Small intestine (tissue), 7 donors: ENCODE measurements around the gene ZNF75A. TPM values are rescaled to one million over a fixed set of nuclear protein-coding genes. Genes with fewer than 3 reads are reported as not detected.

ENCODE experiments used
- DNase-seq, 2 donors: peaks; one replicate each; pipeline versions ENCODE4 v3.0.0 to v3.0.0-alpha.2; 2013
- FAIRE-seq: peaks from 2 replicates; lab custom pipeline; 2012; peaks lifted over from hg19 to GRCh38; lab: Jason Lieb, UNC
- H3K27ac ChIP-seq, 3 donors: one replicate each; pipeline ENCODE4 v1.5.1; 2013; ENCODE audit warnings: low read length in 2 of 3, mild to moderate bottlenecking in 2 of 3, control low read depth in 1 of 3, inconsistent platforms in 1 of 3, low read depth in 1 of 3, moderate library complexity in 1 of 3
- H3K27me3 ChIP-seq, 3 donors: one replicate each; pipeline ENCODE4 v1.6.1; 2013; ENCODE audit warnings: low read length in 3 of 3, inconsistent platforms in 1 of 3; ENCODE audit not compliant: control insufficient read depth in 3 of 3, insufficient read depth in 3 of 3
- H3K36me3 ChIP-seq, 3 donors: one replicate each; pipeline ENCODE4 v1.6.1; 2013; ENCODE audit warnings: low read length in 3 of 3, inconsistent platforms in 1 of 3, low read depth in 1 of 3, mild to moderate bottlenecking in 1 of 3, moderate library complexity in 1 of 3; ENCODE audit not compliant: control insufficient read depth in 3 of 3, insufficient read depth in 2 of 3
- H3K4me1 ChIP-seq, 3 donors: one replicate each; pipeline ENCODE4 v1.6.1; 2013; ENCODE audit warnings: low read length in 2 of 3, inconsistent platforms in 1 of 3, low read depth in 1 of 3, mild to moderate bottlenecking in 1 of 3, moderate library complexity in 1 of 3; ENCODE audit not compliant: control insufficient read depth in 3 of 3, insufficient read depth in 2 of 3
- H3K4me3 ChIP-seq, 3 donors: one replicate each; pipeline ENCODE4 v1.5.1; 2013; ENCODE audit warnings: low read length in 3 of 3, control low read depth in 1 of 3, inconsistent platforms in 1 of 3, low read depth in 1 of 3, mild to moderate bottlenecking in 1 of 3, moderate library complexity in 1 of 3
- H3K9me3 ChIP-seq, 2 donors: one replicate each; pipeline ENCODE4 v1.6.1; 2013; ENCODE audit warnings: low read depth in 1 of 2, low read length in 1 of 2; ENCODE audit not compliant: control insufficient read depth in 2 of 2, insufficient read depth in 1 of 2
- WGBS, 3 donors: extraction: QIAGEN DNeasy Blood & Tissue Kit; methylation state at CpG; one replicate each; pipeline ENCODE4 v1.1.7; 2013; 5-methylcytosine and 5-hydroxymethylcytosine counted together
- polyA plus RNA-seq, 4 donors: library from polyadenylated mRNA; stranded (reverse) in 3 of 4; unstranded in 1 of 4; fragments of 200-250 nt in 3 of 4; fragments of 120-200 nt in 1 of 4; gene quantifications; one replicate each; pipeline versions ENCODE4 v1.2.1 to v1.2.3, GENCODE V29; 2013
- donor health status: healthy with polysubstance abuse.
- donor health status: control.
- donor health status: control.
- donor health status: Bipolar disorder and iron deficiency.
- donor health status: healthy.

The ZNF75A gene
- polyA plus RNA-seq, 4 donors: 12.2 to 41.7 (median 17.0) TPM

DNA sequence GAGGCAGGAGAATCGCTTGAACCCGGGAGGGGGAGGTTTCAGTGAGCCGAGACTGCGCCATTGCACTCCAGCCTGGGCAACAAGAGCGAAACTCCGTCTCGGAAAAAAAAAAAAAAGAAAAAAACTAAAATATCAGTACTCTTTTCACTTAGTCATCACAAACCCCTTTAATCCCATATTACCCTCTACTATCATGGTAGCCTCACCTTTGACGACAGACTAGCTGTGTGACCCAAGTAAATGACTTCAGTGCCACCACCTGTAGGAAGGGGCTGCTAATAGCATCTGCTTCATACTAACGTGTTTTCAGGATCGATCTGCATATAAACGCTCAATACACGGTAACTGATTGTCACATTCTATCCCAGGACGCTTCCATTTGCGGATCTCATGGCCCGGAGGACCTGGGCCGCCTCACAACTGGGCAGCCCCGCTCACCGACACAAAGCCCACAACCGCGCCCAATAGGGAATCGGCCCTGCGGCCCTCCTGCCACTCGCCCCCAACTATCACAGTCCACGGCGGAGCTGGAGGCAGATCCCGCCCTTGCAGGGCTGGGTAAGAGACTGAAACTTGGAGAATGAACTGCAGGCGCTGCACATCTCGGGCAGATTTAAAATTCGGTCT lies 23.1 kb upstream of the ZNF75A start:
- Histone ChIP-seq H3K27ac (peak overlapping the region in 2 of 3 donors; percentile 100), H3K36me3 (peaks cover 5 to 25% (median 10%) of the 10 kb centered on the region in 3 donors), H3K4me1 (peaks cover 4 to 8% (median 5%) of the 10 kb centered on the region in 3 donors), H3K27me3 (peaks cover 0 to 6% (median 0%) of the 10 kb centered on the region in 3 donors), H3K4me3 (peak overlapping the region; percentile 43 to 86 (median 67)), H3K9me3 (peaks cover 0 to 24% of the 10 kb centered on the region in 2 donors)
- FAIRE-seq (no peak), DNase-seq (no peak)
- 13 to 15% (median 15%) methylated on average over 29 of the region's 29 CpGs for WGBS, 3 donors

DNA sequence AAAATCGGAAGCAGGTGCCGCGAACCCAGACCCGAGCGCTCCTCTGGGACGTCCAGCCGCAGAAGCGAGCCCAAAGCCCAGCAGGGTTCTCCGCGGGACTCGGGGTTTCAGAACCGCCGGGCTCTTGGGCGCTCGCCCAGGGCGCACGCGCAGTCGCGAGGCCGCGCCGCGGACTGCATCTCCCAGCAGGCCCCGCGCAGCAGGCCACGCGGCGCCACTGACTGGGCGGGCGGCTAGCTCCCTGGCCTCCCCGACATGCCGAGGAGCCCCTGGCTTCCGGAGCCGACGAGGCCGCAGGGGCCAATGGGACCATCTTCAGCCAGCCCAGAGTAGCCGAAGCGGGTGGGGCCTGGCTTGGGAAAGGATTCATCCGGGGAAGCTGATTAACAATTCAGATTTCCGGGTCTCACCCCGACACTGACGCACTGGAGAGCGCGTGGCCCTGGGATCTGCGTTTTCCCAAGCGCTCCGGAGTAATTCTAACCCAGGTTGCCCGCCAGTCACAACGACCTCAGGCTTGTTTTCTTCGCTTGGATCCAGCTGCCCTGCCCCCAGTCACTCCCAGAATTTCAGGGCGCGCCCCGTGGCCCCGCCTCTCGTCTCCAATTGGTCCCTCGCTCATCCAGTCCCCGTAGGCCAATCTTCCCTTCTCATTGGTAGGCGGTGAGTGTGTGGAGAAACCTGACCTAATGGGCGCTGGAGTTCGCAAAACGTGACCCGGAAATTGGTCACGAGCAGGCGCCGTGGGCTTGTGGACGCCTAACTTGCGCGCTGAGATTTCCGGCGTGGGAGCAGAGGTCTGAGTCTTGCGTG lies 22.4 kb upstream of the ZNF75A start, which contains the start of gene ZNF263:
TSS of gene ZNF263 (plus strand) at position 762 of the 813 bp plus-strand sequence. CDS start 328 bp downstream, outside the sequence.
- DNase-seq (peak; percentile 97 to 99), FAIRE-seq (no peak)
- Histone ChIP-seq H3K36me3 (peaks cover 5 to 27% (median 10%) of the 10 kb centered on the region in 3 donors), H3K4me3 (peak within 1 kb of the TSS; percentile 74 to 93 (median 86)), H3K27ac (peak within 1 kb of the TSS; percentile 93 to 100 (median 100)), H3K27me3 (no peaks in the 10 kb centered on the region), H3K9me3 (peaks cover 0 to 29% of the 10 kb centered on the region in 2 donors), H3K4me1 (peaks cover 4 to 8% (median 5%) of the 10 kb centered on the region in 3 donors)
- WGBS, 3 donors: 0% methylated on average over 66 to 72 of the region's 72 CpGs

DNA sequence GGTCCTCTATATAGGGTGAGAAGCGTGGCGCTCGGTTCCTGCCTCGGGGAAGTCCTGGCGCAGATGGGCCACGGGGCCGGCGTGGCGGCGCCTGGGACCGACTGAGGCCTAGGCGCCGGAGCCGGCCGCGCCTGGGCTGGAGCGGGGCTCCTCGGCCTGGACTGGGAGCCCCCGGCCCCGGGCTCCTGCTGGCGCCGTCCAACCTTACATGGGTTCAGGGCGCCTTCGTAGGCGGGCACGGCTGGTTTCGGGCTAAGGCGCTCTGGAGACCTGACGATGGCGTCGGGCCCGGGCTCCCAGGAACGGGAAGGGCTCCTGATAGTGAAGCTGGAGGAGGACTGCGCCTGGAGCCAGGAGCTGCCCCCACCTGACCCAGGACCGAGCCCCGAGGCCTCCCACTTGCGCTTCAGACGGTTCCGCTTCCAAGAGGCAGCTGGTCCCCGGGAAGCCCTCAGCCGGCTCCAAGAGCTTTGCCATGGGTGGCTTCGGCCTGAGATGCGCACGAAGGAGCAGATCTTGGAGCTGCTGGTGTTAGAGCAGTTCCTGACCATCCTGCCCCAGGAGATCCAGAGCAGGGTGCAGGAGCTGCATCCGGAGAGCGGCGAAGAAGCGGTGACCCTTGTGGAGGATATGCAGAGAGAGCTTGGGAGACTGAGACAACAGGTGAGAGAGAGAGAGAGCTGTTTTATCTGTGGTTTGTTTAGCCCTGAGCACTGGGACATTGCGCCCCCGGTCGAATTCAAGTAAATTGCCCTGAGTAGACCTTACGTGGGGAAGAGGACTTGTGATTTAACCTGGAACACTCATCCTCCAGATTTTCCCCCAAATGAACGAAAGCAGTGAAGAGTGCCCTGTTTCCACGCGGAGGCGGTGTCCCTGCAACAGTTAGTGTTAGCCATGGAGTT lies 21.5 kb upstream of the ZNF75A start:
- peak overlapping the region; percentile 74 to 93 (median 86) for H3K4me3 ChIP-seq
- no peak for FAIRE-seq
- no peaks in the 10 kb centered on the region for H3K27me3 ChIP-seq
- peaks cover 4 to 8% (median 5%) of the 10 kb centered on the region in 3 donors for H3K4me1 ChIP-seq
- H3K9me3 ChIP-seq: peaks cover under 1 to 37% of the 10 kb centered on the region in 2 donors
- no peak for DNase-seq
- WGBS, 3 donors: 6 to 8% (median 8%) methylated on average over 54 to 56 of the region's 56 CpGs
- H3K27ac ChIP-seq: peak overlapping the region; percentile 82 to 100 (median 100)
- H3K36me3 ChIP-seq: peaks cover 5 to 34% (median 16%) of the 10 kb centered on the region in 3 donors

GRCh38 chr16:3285131-3285530 lies 20.2 kb upstream of the ZNF75A start:
- Histone ChIP-seq H3K4me3 (peak overlapping the region in 2 of 3 donors; percentile 2 to 86), H3K27me3 (no peaks in the 10 kb centered on the region), H3K4me1 (peaks cover 4 to 8% (median 5%) of the 10 kb centered on the region in 3 donors), H3K27ac (no peak overlapping the region), H3K9me3 (peaks cover 4 to 50% of the 10 kb centered on the region in 2 donors), H3K36me3 (peaks cover 16 to 48% (median 28%) of the 10 kb centered on the region in 3 donors)
- 88 to 93% (median 92%) methylated on average over 6 of the region's 6 CpGs for WGBS, 3 donors
- FAIRE-seq (no peak), DNase-seq (no peak)

DNA sequence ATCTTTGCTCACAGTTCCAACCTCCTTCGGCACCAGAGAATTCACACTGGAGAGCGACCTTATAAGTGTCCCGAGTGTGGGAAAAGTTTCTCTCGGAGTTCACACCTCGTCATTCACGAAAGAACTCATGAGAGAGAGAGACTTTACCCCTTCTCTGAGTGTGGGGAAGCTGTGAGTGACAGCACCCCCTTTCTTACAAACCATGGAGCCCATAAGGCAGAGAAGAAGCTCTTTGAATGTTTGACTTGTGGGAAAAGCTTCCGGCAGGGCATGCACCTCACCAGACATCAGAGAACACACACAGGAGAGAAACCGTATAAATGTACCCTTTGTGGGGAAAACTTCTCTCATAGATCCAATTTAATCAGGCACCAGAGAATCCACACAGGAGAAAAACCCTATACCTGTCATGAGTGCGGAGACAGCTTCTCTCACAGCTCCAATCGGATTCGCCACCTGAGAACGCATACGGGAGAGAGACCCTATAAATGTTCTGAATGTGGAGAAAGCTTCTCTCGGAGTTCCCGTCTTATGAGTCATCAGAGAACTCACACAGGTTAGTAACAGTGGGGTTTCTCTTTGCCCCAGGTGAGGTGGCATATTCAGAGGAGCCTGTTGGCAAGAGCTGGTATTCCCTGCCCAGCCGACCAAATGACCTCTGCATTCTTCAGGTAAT lies 15.2 kb upstream of the ZNF75A start:
- Histone ChIP-seq H3K27me3 (no peaks in the 10 kb centered on the region), H3K4me1 (no peaks in the 10 kb centered on the region), H3K27ac (no peak overlapping the region), H3K36me3 (peaks cover 37 to 68% (median 49%) of the 10 kb centered on the region in 3 donors), H3K4me3 (no peak overlapping the region), H3K9me3 (peaks cover 6 to 91% of the 10 kb centered on the region in 2 donors)
- FAIRE-seq (no peak), DNase-seq (no peak)
- WGBS, 3 donors: 96 to 99% (median 98%) methylated on average over 16 of the region's 16 CpGs

- DNase-seq (no peak), FAIRE-seq (no peak)
- no peak overlapping the region for H3K4me3 ChIP-seq
- no peaks in the 10 kb centered on the region for H3K4me1 ChIP-seq
- H3K9me3 ChIP-seq: peaks cover 8 to 90% of the 10 kb centered on the region in 2 donors
- peaks cover 32 to 54% (median 39%) of the 10 kb centered on the region in 3 donors for H3K36me3 ChIP-seq
- whole genome bisulfite sequencing, 3 donors: 95 to 99% (median 98%) methylated on average over 3 of the region's 3 CpGs
- H3K27me3 ChIP-seq: no peaks in the 10 kb centered on the region
- no peak overlapping the region for H3K27ac ChIP-seq
These were observed 12.7 kb upstream of the ZNF75A start for GRCh38 chr16:3292604-3293003.

DNA sequence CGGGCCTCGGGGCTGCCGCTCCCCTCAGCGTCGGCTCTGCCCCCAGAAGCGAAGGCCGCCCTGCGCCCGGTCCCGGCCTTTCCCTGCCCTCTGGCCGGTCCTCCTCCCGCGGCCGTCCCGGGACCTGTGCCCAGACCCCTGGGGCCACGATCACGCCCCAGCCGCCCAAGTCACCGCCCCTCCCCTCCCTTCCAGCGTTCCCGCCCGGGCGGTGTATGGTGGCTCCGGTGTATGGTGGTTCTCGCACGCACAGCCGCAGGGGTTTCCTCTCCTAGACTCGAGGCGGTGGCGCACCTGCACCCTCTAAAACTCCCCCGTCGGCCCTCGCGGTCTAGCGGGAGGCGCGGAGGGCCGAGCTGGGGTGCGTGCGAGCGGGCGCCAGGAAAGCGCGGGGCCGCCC lies 10.1 kb upstream of the ZNF75A start:
- WGBS, 3 donors: 43 to 71% (median 64%) methylated on average over 36 to 45 of the region's 45 CpGs
- Histone ChIP-seq H3K27me3 (no peaks in the 10 kb centered on the region), H3K27ac (no peak overlapping the region), H3K9me3 (peaks cover 4 to 77% of the 10 kb centered on the region in 2 donors), H3K36me3 (peaks cover 20 to 34% (median 20%) of the 10 kb centered on the region in 3 donors), H3K4me1 (no peaks in the 10 kb centered on the region), H3K4me3 (no peak overlapping the region)
- no peak for FAIRE-seq
- DNase-seq: no peak
